EL (cell line): Measurements from ENCODE around the gene IL34.
"Not testable (repeated sequence)": the region's sequence is repeated elsewhere in the genome, so short reads cannot be mapped to it uniquely, and the experiment has no call there.

Experiments used
- DNase-seq: peaks from one replicate; pipeline ENCODE4 v3.0.0-alpha.2; 2016

The IL34 gene

DNA sequence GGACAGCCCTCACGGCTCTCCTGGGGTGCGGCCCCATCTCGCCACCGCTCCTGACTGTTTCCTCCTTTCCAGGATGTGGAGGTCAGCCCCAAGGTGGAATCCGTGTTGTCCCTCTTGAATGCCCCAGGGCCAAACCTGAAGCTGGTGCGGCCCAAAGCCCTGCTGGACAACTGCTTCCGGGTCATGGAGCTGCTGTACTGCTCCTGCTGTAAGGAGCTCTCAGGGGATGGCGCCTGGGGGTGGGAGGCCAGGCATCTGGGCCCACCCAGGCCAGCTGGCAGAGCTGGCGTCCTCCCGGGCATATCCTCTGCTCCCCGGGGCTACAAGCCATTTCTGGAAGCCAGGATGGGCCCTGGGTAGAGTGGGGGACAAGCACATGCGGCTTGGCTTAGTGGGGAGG, 13.2 kb downstream of the IL34 start:
- no peak for DNase-seq

DNA sequence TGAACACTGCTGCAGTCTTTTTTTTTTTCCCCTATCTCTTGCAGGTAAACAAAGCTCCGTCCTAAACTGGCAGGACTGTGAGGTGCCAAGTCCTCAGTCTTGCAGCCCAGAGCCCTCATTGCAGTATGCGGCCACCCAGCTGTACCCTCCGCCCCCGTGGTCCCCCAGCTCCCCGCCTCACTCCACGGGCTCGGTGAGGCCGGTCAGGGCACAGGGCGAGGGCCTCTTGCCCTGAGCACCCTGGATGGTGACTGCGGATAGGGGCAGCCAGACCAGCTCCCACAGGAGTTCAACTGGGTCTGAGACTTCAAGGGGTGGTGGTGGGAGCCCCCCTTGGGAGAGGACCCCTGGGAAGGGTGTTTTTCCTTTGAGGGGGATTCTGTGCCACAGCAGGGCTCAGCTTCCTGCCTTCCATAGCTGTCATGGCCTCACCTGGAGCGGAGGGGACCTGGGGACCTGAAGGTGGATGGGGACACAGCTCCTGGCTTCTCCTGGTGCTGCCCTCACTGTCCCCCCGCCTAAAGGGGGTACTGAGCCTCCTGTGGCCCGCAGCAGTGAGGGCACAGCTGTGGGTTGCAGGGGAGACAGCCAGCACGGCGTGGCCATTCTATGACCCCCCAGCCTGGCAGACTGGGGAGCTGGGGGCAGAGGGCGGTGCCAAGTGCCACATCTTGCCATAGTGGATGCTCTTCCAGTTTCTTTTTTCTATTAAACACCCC, 13.8 kb downstream of the IL34 start:
- DNase-seq = no peak

DNA sequence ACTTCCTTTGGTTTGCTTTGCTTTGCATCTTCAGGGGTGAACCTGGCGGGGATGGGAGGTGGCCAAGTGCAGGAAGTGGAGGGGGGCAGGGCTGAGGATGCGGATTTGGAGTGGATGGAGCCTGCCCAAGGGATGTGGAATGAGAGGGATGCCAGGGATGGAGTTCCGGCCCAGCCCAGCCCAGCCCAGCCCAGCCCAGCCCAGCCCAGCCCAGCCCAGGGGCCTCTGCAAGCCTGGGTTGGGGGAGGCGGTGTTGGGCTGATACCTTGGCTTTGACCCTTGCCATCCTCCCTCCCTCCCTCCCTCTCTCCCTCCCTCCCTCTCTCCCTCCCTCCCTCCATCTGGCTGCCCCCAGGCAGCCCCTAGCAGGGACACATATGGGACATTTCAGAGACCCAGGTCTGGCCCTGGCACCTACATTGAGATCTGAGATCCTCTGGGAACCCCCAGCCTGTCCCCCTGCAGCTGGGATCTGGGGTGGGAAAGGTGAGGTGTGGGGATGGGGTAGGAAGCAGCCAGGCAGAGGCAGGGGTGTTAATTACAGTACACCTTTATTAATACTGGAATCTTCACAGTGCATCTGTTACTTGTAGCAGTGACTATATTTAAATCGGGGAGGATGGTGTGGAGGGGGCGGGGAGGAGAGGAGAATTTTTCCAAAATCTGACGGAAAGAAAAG, 14.5 kb downstream of the IL34 start:
- DNase-seq = no peak

DNA sequence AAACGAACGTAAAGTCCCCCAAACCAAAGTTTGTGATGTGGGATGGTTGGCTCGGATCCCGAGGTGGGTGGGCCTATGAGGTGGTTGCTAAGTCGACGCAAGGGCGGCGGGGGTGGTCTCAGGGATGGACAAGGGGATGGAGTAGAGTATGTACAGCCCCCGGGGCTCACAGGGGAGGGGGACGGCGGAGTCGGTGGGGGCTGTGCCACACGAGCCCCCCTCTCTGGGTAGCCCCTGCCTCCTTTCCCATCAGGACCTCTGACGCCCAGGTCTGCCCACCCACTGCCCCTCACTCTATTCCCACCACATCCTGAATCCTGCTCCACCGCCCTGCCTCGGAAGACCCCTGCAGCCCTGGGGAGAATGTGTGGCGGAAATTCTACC, 15.2 kb downstream of the IL34 start:
- DNase-seq = no peak

DNA sequence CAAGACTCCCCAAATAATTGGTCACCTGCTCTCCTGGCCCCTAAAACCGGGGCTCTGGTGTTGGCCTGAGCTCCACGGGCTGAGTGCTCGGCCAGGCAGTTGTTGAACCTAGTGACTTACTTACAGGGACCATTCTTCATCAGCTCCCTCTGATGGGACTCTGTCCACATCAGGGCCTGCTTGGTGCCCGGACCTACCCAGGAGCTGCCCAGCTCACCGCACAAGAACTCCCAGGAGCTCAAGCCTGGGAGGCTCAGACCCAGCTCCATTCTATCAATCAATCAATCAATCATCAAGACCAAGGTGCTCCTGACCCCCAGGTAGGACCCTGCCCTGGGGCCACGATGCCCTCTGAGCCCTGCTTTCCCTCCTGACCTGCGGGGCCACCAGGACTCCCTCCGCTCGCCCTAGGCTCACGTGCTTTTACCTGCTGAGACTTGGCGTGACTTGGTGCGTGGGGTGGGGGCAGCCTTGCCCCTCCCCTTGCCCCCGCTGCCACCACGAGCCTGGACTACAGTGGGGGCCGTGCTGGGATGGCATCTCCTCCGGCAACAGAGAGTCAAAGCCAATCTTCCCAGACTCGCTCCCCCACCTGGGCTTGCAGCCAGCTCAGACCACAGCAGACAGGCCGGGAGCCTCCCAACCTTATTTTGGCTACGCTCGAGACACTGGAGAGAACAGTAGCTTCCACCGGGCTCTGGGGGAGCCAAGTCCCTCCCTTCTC, 15.7 kb downstream of the IL34 start:
- DNase-seq = no peak

DNA sequence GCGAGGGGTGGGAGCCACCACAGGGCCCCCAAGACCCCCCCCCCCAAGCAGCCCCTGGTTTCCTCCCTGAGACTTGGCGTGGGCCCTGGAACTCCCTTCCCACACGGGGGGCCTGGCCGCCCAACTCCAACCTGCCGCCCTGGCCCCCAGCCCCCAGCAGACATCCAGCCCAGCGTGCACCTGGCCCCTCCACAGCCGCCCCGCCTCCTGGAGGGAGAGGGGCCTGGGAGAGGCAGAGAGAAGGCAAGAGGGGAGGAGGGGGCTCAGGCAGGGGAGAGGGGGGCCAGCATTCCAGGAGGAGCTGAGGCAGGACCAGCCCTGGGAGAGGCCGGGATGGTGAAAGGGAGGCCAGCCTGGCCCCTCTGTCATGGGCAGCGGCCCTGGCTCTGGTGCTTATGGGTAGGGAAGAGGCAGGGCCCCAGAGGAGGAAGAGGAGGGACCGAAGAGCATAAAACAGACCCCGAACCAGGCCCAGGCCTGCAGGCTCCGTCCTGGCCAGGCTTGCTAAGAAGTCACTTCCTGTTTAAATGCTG, 16.7 kb downstream of the IL34 start:
- no peak for DNase-seq

DNA sequence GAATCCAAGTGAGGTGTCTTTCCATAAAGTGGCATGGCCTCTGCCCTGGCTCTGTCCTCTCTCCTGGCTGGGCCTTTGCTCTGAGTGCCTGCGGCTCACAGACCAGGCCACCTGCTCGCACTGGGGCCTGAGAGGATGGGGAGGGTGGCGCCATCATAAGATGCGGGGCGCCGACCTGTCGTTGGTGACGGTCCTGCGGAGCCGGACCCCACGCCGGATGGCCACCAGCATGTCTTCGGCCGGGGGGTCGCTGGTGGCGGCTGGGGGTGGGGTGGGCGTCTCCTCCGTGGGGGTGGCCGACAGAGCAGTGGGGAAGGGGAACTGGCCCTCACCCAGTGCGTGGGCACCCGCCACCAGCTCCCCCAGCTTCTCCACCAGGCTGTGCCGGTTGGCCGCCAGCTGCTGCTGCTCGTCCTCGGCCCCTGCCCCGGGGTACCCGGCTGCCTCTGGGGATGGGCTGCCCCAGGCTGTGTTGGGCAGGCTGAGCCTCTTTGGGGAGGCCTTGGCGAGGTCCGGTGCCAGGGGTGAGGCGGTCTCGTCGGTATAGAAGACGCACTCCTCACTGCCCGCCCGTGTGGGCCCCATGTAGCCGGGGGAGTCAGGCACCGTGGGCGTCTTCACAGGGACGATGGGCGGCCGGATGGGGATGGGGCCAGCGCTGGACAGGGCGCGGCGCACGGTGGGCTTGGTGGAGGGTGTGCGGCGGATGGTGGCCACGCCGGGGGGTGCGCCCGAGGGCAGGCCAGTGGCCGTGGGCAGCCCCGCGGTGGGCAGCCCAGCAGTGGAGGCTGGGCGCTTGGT, 17.4 kb downstream of the IL34 start:
- DNase-seq = no peak

DNA sequence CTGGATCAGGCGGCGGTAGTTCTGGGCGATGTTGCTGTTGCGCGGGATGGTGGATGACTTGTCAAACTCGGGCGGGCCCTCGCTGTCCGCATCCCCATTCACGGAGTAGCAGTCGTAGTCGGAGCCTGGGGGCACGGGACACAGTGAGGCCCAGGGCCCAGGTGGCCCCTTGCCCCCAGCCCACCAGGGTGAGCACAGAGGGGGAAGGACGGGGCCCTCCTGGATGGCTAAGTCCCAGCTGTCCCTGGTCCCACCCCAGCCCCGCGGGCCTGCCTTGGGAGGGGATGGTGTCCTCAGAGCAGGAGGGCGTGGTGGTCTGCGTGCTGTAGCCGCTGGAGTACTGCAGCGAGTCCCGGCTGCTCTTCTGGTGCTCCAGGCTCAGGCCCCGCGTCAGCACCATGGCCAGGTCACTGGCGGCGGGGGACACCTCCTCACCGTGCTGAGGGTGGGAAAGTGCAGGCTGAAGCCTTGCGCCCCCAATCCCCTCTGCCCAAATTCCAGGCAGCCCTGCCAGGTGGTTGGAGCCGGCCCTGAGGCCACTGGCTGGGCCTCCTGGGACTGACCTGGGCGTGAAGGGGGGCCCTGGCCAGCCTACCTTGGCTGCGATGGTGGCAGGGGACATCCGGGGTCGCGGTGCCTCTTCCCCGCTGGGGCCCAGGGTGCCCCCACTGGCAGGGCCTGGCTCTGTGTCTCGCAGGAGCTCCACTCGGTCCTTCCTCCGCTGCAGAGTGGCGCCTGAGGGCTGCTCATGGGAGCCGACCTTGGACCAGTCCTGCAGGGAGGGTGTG, 18.2 kb downstream of the IL34 start:
- no peak for DNase-seq

DNA sequence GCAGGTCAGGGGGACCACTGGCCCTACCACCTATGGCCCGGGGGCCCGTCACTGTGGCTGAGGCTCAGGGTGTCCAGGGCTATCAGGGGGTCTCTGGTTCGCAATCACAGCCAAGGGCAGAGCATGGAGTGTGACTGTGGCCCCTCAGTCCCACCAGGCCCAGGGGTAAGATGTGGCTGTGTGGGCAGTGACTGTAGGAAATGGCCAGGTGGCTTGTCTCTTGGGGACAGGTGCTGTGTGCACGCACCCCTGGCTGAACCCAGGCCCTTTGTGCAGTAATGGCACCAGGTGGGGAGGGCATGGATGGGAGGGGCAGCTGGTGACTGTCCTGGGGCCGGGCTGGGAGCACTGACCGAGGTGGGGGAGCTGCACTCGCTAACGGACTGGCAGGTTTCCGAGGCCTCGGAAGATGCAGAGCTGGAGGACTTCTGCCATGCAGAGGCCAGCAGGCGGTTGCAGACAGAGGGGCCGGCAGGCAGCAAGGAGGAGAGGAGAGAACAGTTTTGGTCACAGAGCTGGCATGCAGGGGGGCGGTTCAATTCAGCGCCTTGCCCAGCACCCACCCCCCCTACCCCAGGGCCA, 18.8 kb downstream of the IL34 start:
- DNase-seq = no peak

DNA sequence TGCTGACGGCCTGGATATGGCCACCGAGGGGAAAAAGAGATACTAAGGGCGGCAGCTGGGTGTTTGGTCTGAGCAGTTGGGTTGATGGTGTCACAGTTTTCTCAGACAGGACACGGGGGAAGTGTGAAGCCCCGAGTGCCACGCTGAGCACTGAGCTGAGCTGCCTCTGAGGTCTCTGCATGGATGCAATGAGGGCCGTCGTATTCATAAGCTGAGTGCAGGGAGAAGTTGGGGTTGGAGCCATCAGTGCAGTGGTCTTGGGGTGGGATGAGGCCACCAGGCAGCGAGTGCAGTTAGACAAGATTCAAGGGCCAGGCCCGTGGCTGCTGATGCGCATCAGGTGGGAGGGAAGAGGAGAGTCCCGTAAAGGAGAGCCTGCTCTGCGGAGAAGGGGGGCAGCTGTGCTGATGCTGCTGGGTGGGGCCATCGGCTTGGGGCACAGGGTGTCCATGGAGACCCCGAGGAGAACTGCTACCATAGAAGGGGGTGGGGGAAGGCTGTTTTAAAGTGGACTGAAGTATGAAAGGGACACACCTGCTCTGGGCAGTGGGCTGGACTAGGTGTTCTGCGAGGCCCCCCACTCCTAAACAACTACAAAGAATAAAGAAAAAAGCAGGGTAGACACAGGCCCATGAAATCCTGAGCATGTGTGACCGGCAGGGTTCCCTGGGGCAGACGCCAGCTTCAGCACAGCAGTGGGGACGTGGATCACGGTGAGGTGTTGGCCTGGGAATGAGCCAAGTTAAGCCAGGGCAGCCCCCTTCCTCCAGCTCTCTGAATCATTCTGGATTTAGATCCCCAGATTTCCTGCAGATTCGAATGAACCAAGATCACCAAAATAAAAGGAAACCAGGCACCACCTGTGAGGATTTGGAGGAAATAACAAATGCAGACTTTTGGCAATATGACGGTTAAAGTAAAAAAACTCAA, 19.7 kb downstream of the IL34 start:
- DNase-seq = no peak

DNA sequence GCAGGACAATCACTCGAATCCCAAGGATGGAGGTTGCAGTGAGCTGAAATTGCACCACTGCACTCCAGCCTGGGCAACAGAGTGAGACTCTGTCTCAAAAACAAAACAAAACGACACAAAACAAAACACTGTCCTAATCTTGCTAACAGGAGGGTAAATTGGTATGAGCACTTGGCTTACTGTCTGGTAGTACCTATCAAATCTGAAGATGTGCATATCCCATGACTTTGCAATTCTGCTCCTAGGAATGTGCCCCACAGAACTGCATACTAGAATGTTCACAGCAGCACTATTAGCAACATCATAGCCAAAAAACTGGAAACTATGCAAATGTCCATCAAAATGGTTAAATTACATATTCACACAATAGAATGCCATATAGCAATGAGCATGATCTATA, 23.8 kb downstream of the IL34 start:
- DNase-seq = no peak

DNA sequence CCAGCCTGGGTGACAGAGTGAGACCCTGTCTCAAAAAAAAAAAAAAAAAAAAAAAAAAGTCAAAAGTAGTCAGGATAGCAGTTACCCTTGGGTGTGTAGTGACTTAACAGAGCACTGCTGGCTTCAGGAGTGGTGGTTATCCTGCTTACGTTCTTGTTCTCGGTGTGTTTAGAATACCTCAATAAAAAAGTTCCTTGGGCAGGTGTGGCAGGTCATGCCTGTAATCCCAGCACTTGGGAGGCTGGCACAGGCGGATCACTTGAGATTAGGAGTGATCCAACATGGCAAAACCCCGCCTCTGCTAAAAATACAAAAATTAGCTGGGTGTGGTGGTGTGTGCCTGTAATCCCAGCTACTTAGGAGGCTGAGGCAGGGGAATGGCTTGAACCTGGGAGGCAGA, 24.6 kb downstream of the IL34 start:
- not testable (repeated sequence) for DNase-seq

DNA sequence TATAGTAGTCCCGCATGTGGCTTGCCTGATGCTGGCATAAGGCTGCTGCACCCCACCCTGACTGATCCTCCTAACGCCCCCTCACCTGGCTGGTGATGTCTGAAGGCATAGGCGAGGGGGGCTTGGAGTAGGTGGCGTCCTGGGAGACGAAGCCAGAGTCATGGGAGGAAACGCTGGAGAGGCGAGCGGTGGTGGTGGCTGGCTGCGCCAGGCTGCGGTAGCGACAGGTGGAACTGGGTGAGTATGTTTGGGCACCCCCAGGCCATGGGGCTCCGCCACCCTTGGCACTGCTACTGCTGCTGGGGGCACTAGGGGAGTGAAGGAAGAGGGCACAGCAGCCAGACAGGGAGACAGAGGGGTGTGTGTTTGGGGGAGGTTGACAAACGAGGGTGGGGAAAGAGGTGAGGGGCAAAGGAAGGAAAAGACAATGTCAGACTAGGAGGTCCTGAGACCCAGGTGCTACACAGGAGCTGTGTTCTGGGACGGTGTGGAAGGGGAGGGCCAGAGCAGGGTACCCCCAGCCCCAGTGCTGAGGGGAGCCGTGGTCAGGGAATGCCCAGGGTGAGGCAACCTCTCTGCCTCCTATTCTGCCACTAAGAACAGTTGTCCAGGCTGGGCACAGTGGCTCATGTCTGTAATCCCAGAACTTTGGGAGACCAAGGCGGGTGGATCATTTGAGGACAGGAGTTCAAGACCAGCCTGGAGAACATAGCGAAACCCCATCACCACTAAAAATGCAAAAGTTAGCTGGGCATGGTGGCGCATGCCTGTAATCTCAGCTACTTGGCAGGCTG, 28.1 kb downstream of the IL34 start:
- DNase-seq = no peak

DNA sequence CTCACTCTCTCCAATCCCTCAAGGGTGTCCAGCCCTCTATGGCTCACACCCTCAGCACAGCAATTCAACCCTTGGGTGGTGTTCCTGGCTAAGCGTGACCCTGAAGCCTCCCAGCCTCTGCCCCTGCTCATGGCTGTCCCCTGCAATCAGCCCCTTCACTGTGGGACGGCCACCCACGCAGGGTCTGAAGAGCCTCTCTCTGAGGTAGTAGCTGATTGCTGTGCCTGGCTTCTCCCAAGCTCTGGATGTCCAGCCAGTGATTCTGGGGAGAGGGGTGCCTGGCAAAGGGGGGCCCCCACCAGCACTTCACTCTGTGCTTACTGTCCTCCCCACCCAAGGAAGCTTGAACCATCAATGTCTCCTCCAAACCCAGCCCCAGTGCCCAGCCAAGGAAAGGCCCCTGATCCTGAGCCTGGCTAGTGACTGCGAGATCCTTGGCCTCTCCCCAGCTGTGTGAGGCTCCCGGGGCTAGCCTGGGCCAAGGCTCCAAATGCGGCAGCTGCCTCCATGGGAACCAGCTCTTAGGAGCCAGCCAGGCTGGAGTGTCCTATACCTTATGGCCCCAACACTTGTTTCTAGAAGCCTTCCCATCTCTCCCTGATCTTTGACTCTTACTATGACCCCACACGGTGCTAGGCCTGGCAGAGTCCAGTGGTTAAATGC, 29.6 kb downstream of the IL34 start:
- DNase-seq = no peak

DNA sequence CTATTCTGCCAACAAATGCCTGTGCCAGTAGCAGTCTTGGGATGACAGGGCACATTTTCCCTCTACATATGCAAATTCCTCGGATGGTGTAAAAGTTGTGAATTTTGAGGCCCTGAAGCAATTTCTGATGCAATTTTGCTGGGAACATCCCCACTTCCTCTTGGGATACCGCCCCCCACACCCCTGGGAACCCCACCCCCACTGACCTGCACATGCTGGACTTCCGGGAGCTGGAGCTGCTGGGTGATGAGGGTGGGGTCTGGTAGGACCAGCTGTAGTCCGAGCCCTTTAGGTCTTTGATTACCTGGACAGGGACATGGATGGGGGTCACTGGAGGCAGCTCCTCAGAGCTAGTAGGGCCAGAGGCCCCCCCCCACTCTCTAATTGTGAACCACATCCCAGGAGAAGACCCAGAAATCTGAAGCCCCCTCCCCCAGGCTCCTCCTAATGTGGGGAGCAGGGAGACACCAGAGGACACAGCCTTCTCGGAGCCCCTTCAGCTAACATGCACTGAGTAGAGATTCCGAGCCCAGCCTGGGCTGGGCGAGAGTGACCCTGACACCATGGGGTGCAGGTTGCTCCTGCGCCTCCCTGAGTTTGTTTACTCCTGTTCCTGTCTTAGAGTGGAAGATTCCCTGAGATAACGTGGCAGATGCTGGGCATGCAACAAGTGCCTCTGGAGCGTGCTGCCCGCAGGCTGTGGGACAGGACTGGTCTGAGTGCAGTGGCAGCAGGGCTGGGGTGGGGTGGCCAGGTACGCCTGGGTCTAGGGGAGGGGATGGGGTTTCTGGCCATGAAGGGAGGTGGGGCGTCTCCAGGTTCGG, 30.5 kb downstream of the IL34 start:
- no peak for DNase-seq

DNA sequence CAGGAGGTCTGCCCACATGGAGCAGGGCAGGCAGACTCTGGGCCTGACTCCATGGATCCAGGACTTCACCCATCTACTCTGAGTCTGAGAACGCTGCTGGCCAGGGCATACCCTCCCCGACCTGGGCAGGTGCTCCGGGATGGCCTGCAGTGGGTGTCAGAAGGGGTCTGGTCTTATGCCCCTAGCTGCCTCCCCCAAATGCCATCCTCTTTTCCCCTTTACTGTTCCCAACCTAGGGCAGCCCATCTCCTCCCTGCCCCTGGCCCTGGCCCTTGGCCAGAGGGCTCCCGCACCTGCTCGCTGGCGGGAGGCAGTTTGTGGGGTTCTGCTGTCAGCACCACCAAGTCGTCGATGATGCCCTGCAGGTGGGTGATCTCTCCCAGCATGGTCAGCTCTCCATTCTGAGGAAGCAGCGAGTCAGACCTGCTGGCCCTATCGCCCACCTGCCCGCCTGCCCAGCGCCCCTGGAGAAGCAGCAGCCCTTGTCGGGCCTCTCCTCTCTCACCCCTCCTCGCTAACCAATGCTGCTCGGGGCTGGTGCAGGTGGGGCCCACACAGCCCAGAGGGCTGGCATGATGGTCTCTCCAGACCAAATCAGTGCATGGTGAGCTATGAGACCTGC, 31.3 kb downstream of the IL34 start:
- DNase-seq = no peak

DNA sequence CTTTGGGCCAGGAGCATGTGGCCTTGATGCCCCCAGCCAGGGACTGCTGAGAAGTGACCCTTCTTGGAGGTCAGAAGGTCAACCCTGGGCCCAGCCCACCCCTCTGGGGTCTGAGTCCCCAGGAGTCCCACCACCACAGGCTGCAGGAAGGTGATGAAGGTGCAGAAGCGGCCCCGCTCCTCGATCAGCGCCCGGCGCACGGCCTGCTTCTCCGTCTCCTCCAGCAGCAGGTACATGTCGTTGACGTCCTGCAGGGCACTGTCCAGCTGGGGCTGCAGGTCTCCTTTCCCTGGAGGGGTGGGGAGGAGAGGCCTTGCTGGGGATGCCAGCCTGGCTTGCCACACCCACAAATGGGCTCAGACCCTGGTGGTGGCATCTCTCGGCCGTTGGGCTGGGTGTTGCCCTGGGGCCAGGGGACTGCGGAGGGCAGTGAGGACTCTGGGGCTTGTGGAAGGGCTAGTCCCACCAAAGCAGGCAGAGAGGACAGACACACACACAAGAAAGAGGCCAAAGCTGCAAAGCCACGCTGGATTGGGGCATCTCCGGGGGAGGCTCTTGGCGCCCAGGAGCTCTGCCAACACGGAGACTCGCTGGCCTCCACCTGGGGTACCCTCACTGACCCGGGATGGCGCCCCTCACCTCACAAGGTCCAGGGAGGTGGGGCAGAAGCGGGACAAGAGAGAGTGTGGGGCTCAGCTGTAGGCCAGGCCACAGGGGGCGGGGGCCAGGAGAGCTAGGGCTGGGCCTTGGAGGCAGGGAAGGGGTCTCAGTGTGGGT, 31.9 kb downstream of the IL34 start:
- no peak for DNase-seq
